HEK293T (cell line): ENCODE measurements around the gene CST3.

ENCODE experiments used
- ARNT ChIP-seq: fragments of 450-650 bp; IDR thresholded peaks from 2 replicates; pipeline ENCODE4 v1.6.1; 2017; ENCODE audit warnings: mild to moderate bottlenecking
- BHLHE40 ChIP-seq: fragments of 450-650 bp; IDR thresholded peaks from 2 replicates; pipeline ENCODE4 v1.6.1; 2016; ENCODE audit warnings: mild to moderate bottlenecking, moderate library complexity, borderline replicate concordance
- CTBP1 ChIP-seq: fragments of 450-650 bp; IDR thresholded peaks from 2 replicates; pipeline ENCODE4 v1.6.1; 2016; ENCODE audit warnings: borderline replicate concordance
- ELF4 ChIP-seq: fragments of 450-650 bp; IDR thresholded peaks from 2 replicates; pipeline ENCODE4 v1.6.1; 2017; ENCODE audit warnings: antibody characterized with exemption
- FOXM1 ChIP-seq: fragments of 450-650 bp; IDR thresholded peaks from 2 replicates; pipeline ENCODE4 v1.6.1; 2017; ENCODE audit warnings: mild to moderate bottlenecking, borderline replicate concordance
- HDGF ChIP-seq: fragments of 450-650 bp; IDR thresholded peaks from 2 replicates; pipeline ENCODE4 v1.6.1; 2017; ENCODE audit warnings: antibody characterized with exemption, borderline replicate concordance
- NFRKB ChIP-seq: fragments of 450-650 bp; IDR thresholded peaks from 2 replicates; pipeline ENCODE4 v1.6.1; 2016; ENCODE audit warnings: mild to moderate bottlenecking, moderate library complexity
- SP1 ChIP-seq: fragments of 450-650 bp; IDR thresholded peaks from 2 replicates; pipeline ENCODE4 v1.6.1; 2017
- SUZ12 ChIP-seq: fragments of 450-650 bp; IDR thresholded peaks from 2 replicates; pipeline ENCODE4 v1.6.1; 2016; ENCODE audit warnings: mild to moderate bottlenecking
- TARDBP ChIP-seq: fragments of 450-650 bp; IDR thresholded peaks from 2 replicates; pipeline ENCODE4 v1.6.1; 2016
- ZNF384 ChIP-seq: fragments of 450-650 bp; IDR thresholded peaks from 2 replicates; pipeline ENCODE4 v1.6.1; 2016
- TF ChIP-seq, protein P1 (sequence below): fragments of 450-650 bp; IDR thresholded peaks from 2 replicates; pipeline ENCODE4 v1.6.1; 2016

DNA sequence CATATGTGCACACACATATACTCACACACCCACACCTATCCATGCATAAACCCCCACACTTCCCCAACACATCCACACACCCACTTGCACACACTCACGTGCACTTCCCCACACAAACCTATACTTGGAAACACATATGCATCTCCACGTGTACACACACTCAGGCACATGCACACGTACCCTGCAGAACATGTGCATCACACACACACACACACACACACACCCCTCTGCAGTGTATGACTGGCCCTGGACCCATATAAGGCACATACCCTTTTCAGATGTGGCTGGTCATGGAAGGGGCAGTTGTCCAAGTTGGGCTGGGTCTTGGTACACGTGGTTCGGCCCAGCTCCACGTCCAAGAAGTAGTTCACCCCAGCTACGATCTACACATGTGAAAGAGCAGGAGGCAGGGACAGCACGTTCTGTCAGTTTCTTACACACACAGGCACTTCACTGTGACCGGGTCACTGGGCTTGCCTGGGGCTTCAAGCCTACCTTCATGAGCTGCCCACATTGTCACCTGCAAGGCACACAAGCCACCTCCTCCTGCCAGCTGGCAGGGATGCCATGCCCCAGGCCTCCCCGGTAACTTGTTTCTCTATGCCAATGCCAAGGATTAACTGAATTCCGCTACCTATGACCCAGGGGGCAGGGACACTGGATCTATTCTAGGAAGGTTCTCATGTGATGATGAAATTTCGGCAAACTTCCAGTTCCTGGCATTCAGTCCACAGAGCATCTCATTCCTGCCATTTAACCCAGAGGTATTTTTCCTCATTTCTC is 2.6 kb downstream of the CST3 start:
- TF ChIP-seq ELF4 (no peak), BHLHE40 (no peak), HDGF (no peak), ARNT (no peak), TARDBP (no peak), SP1 (no peak), ZNF384 (no peak), FOXM1 (no peak), CTBP1 (no peak), NFRKB (no peak), SUZ12 (no peak)
- TF ChIP-seq, protein P1, sequence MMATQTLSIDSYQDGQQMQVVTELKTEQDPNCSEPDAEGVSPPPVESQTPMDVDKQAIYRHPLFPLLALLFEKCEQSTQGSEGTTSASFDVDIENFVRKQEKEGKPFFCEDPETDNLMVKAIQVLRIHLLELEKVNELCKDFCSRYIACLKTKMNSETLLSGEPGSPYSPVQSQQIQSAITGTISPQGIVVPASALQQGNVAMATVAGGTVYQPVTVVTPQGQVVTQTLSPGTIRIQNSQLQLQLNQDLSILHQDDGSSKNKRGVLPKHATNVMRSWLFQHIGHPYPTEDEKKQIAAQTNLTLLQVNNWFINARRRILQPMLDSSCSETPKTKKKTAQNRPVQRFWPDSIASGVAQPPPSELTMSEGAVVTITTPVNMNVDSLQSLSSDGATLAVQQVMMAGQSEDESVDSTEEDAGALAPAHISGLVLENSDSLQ, result no peak
